Muscle of back (tissue), 11 donors: ENCODE results near the gene SORCS2. TPM values are rescaled to one million over a fixed set of nuclear protein-coding genes. Genes with fewer than 3 reads are reported as not detected.

Source experiments
- DNase-seq, 3 donors: peaks; one replicate each; pipeline versions ENCODE4 v3.0.0 to v3.0.0-alpha.2; 2013
- polyA plus RNA-seq, 10 donors: library from polyadenylated mRNA; unstranded; fragments of 120-200 nt; gene quantifications; one replicate each; pipeline ENCODE4 v1.2.1, GENCODE V29; 2013; ENCODE audit not compliant: insufficient read length in 10 of 10

Gene SORCS2
- polyA plus RNA-seq, 10 donors, result 6.5 to 21.0 (median 10.8) TPM

- DNase-seq, result no peak
These were observed 50.4 kb downstream of the SORCS2 start for GRCh38 chr4:7242766-7243165.

- DNase-seq, result peak in 1 of 3 donors; percentile 61
These were observed 51.4 kb downstream of the SORCS2 start for GRCh38 chr4:7243609-7244330.

- DNase-seq, result no peak
These were observed 52.0 kb downstream of the SORCS2 start for GRCh38 chr4:7244331-7244665.

- no peak for DNase-seq
These were observed 52.5 kb downstream of the SORCS2 start for GRCh38 chr4:7244751-7245320.

- no peak for DNase-seq
These were observed 55.2 kb downstream of the SORCS2 start for GRCh38 chr4:7247521-7247920.

- no peak for DNase-seq
These were observed 55.6 kb downstream of the SORCS2 start for GRCh38 chr4:7247946-7248345.

GRCh38 chr4:7248857-7249256, 56.5 kb downstream of the SORCS2 start:
- DNase-seq, result no peak

- peak in 1 of 3 donors; percentile 42 for DNase-seq
These were observed 59.0 kb downstream of the SORCS2 start for GRCh38 chr4:7251321-7251720.

- DNase-seq, result peak in 1 of 3 donors; percentile 35
These were observed 59.7 kb downstream of the SORCS2 start for GRCh38 chr4:7252051-7252450.

- DNase-seq, result peak in 1 of 3 donors; percentile 63
These were observed 60.4 kb downstream of the SORCS2 start for GRCh38 chr4:7252510-7253340.

GRCh38 chr4:7253341-7253700, 61.0 kb downstream of the SORCS2 start:
- DNase-seq, result no peak

- no peak for DNase-seq
These were observed 61.5 kb downstream of the SORCS2 start for GRCh38 chr4:7253837-7254236.

GRCh38 chr4:7254736-7255487, 62.6 kb downstream of the SORCS2 start:
- DNase-seq, result no peak

GRCh38 chr4:7255488-7255881, 63.1 kb downstream of the SORCS2 start:
- DNase-seq, result no peak

- DNase-seq, result no peak
These were observed 63.7 kb downstream of the SORCS2 start for GRCh38 chr4:7255996-7256395.

GRCh38 chr4:7256984-7257810, 64.9 kb downstream of the SORCS2 start:
- DNase-seq, result peak in 2 of 3 donors; percentile 69 to 85

- no peak for DNase-seq
These were observed 66.7 kb downstream of the SORCS2 start for GRCh38 chr4:7259039-7259438.

- DNase-seq, result no peak
These were observed 68.2 kb downstream of the SORCS2 start for GRCh38 chr4:7260569-7260968.

GRCh38 chr4:7261087-7261486, 68.7 kb downstream of the SORCS2 start:
- no peak for DNase-seq

GRCh38 chr4:7261536-7261935, 69.2 kb downstream of the SORCS2 start:
- no peak for DNase-seq

- no peak for DNase-seq
These were observed 69.8 kb downstream of the SORCS2 start for GRCh38 chr4:7262134-7262533.
